ENCODE measurements around the gene SBF2.

SBF2 gene

GRCh38 chr11:9825895-9826294 is 468.1 kb downstream of the SBF2 start:
- Histone ChIP-seq H3K4me3 (no peak overlapping the region), H3K27ac (no peak overlapping the region)
- no peak for DNase-seq (ENCODE audit: low spot score)
- TF ChIP-seq, protein P1, sequence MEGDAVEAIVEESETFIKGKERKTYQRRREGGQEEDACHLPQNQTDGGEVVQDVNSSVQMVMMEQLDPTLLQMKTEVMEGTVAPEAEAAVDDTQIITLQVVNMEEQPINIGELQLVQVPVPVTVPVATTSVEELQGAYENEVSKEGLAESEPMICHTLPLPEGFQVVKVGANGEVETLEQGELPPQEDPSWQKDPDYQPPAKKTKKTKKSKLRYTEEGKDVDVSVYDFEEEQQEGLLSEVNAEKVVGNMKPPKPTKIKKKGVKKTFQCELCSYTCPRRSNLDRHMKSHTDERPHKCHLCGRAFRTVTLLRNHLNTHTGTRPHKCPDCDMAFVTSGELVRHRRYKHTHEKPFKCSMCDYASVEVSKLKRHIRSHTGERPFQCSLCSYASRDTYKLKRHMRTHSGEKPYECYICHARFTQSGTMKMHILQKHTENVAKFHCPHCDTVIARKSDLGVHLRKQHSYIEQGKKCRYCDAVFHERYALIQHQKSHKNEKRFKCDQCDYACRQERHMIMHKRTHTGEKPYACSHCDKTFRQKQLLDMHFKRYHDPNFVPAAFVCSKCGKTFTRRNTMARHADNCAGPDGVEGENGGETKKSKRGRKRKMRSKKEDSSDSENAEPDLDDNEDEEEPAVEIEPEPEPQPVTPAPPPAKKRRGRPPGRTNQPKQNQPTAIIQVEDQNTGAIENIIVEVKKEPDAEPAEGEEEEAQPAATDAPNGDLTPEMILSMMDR (IDR thresholded peaks at IDR 0.05), result no peak

GRCh38 chr11:9825315-9825714 is 468.7 kb downstream of the SBF2 start:
- no peak for DNase-seq (ENCODE audit: low spot score)
- TF ChIP-seq, protein P1 (IDR thresholded peaks at IDR 0.05), result no peak
- Histone ChIP-seq H3K27ac (no peak overlapping the region), H3K4me3 (no peak overlapping the region)

- Histone ChIP-seq H3K27ac (no peak overlapping the region), H3K4me3 (no peak overlapping the region)
- DNase-seq (ENCODE audit: low spot score), result no peak
- TF ChIP-seq, protein P1 (IDR thresholded peaks at IDR 0.05), result no peak
Observed at GRCh38 chr11:9823887-9824385, 470.1 kb downstream of the SBF2 start.

GRCh38 chr11:9823439-9823838 is 470.6 kb downstream of the SBF2 start:
- no peak for DNase-seq (ENCODE audit: low spot score)

GRCh38 chr11:9821008-9821752 is 472.8 kb downstream of the SBF2 start:
- no peak overlapping the region for H3K27ac ChIP-seq
- no peak for DNase-seq (ENCODE audit: low spot score)

More at GRCh38 chr11:9823439-9823838, 470.6 kb downstream of the SBF2 start:
- Histone ChIP-seq H3K27ac (no peak overlapping the region), H3K4me3 (no peak overlapping the region)
- TF ChIP-seq, protein P1 (IDR thresholded peaks at IDR 0.05), result no peak

GRCh38 chr11:9820260-9820659 is 473.8 kb downstream of the SBF2 start:
- no peak for DNase-seq (ENCODE audit: low spot score)
- Histone ChIP-seq H3K27ac (no peak overlapping the region), H3K4me3 (no peak overlapping the region)
- TF ChIP-seq, protein P1 (IDR thresholded peaks at IDR 0.05), result no peak

More at GRCh38 chr11:9821008-9821752, 472.8 kb downstream of the SBF2 start:
- TF ChIP-seq, protein P1 (IDR thresholded peaks at IDR 0.05), result no peak
- H3K4me3 ChIP-seq, result no peak overlapping the region

GRCh38 chr11:9817191-9817590 is 476.8 kb downstream of the SBF2 start:
- DNase-seq (ENCODE audit: low spot score), result no peak
- Histone ChIP-seq H3K27ac (no peak overlapping the region), H3K4me3 (no peak overlapping the region)
- TF ChIP-seq, protein P1 (IDR thresholded peaks at IDR 0.05), result no peak
